ENCODE measurements around the gene HAUS1.
"Not testable (repeated sequence)": the region's sequence is repeated elsewhere in the genome, so short reads cannot be mapped to it uniquely, and the experiment has no call there.

HAUS1 gene

GRCh38 chr18:46095532-46095931 is 8.7 kb upstream of the HAUS1 start:
- DNase-seq, result no peak

GRCh38 chr18:46096651-46097300 is 7.4 kb upstream of the HAUS1 start:
- no peak for DNase-seq

DNA sequence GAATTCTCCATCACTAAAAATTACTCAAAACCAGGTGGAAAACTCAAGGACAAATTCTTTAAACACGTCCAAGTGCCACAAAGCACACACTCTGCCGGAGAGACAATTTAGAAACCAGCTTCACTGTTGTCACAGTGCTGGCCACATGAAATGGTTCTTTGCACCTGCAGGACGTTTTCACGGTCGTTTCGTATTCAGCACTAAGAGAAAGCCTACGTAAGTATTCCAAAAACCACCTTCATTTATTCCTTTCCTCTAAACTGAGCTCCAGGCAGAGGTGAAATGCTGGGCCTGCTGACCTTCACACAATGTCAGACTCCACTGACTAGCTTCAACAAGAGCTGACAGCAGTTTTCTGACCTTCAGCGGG is 6.8 kb upstream of the HAUS1 start:
- peak; percentile 45 for DNase-seq

DNA sequence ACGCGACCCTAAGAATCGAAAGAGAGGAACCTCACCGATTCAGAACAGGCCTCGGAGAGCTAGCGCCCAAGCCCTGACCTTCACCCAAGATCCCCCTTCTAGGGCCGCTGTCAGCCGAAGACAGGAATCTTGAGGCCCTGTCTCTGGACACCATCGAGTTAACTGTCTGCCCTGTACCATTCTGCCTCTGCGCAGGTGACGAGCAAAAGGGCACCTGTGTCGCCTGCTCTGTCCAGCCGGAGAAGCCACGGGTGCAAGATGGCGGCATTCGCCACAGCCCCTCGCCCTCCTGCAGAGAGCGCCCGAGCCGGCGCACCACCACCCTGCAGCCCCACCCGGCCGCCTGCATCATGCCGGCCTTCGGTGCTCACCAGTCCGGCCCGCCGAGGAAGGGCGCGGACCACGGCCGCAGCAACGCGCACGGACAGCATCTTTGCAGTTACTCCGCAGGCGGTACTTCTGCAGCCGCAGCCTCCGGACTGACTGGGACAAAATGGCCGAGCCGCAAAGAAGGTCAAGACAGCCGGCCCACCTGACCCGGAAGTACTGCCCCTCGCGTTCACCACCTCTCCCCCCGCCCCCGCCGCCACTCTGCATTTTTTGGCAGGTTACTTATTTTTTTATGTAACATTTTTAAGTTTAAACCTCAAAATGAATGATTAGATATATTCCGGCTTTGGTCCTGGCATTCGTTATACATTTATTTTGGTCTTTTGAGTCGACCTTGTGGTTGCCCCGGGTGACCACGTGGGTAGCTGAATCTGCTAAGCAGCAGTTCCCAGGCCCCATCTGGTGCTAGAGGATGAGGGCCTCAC is 6.2 kb upstream of the HAUS1 start, which contains the start of gene ATP5F1A:
Gene ATP5F1A, minus strand, starts transcription at position 496 of the 815 bp plus-strand sequence. Its CDS starts 65 bp downstream, at position 431.
- DNase-seq, result peak; percentile 90

DNA sequence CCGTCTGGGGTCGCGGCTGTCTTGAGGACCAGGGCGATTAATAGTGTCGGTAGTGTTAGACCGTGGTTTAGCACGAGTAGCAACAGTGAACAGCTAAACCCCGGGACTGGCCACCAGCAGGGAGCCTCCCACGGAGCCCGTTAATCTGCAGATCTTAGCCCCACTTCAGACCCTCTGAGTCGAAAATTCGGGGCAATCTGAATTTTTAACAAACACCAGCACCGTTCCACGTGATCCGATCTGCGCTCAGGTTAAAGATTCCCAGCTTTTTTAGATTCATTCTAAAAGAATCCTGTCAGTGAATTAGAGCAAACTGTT is 5.6 kb upstream of the HAUS1 start:
- no peak for DNase-seq

GRCh38 chr18:46099463-46099862 is 4.7 kb upstream of the HAUS1 start:
- no peak for DNase-seq

- no peak for DNase-seq
Measured at GRCh38 chr18:46109386-46109785, 5.2 kb downstream of the HAUS1 start.

DNA sequence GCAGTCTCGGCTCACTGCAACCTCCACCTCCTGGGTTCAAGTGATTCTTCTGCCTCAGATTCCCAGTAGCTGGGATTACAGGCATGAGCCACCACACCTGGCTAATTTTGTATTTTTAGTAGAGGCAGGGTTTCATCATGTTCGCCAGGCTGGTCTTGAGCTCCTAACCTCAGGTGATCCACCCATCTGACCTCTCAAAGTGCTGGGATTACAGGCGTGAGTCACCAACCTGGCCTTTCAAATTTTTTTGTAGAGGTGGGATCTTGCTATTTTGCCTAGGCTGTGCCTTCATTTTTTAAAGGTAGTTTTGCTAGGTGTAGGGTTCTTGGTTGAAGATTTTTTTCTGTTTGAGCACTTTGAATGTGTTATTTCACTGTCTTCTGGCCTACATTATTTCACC is 6.2 kb downstream of the HAUS1 start:
- no peak for DNase-seq

GRCh38 chr18:46113751-46114150 is 9.6 kb downstream of the HAUS1 start:
- no peak for DNase-seq

DNA sequence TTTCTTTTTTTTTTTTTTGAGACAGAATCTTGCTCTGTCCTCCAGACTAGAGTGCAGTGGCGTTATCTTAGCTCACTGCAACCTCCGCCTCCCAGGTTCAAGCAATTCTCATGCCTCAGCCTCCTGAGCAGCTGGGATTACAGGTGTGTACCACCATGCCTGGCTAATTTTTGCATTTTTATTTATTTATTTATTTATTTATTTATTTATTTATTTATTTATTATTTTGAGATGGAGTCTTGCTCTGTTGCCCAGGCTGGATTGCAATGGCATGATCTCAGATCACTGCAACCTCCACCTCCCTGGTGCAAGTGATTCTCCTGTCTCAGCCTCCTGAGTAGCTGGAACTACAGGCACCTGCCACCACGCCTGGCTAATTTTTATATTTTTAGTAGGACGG is 22.4 kb downstream of the HAUS1 start:
- not testable (repeated sequence) for DNase-seq

- DNase-seq, result no peak
Measured at GRCh38 chr18:46130061-46130460, 25.9 kb downstream of the HAUS1 start.

DNA sequence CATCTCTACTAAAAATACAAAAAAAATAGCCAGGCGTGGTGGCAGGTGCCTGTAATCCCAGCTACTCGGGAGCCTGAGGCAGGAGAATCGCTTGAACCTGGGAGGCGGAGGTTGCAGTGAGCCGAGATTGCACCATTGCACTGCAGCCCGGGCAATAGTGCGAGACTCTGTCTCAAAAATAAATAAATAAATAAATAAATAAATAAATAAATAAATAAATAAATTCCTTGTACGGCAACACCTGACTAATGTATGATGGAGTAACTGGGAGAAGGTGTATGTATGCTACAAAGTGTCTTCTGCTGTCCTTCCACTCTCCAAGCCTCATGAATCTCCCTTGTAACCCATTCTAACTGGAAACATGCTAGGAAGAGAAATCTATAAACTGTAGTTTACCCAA is 26.4 kb downstream of the HAUS1 start:
- DNase-seq, result not testable (repeated sequence)

- no peak for DNase-seq
Measured at GRCh38 chr18:46133534-46133933, 29.3 kb downstream of the HAUS1 start.

GRCh38 chr18:46134920-46135675 is 30.9 kb downstream of the HAUS1 start:
- no peak for DNase-seq

DNA sequence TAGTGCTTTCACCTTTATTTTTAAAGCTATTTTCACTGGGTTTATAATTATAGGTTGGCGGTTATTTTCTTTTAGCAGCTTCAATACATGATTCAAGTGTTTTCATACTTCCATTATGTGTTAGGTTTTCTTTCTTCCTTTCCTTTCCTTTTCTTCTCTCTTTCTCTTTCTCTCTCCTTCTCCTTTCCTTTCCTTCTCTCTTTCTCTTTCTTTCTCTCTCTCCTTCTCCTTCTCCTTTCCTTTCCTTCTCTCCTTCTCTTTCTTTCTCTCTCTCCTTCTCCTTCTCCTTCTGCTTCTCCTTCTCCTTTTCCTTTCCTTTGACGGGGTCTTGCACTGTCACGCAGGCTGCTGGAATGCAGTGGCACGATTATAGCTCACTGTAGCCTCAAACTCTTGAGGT is 36.0 kb downstream of the HAUS1 start:
- no peak for DNase-seq

- no peak for DNase-seq
Measured at GRCh38 chr18:46141199-46141598, 37.0 kb downstream of the HAUS1 start.

DNA sequence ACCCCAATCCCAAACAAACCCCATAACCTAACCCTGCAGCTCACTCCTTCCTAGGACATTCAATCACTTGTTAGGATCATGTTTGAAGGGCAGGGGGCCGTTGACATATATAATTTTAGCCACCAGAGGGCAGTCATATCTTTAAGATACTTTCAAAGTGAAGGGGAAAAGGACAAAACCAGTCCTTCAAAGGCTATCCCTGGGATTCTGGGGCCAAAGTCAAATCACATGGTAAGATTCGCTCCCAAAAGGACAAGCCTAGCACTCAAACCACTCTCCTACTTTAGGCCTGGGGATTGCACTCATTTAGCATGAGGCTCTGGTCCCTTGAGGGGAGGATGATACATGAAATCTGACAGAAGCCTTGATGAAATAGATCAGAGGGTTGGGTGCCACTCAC is 44.6 kb downstream of the HAUS1 start:
- DNase-seq, result peak; percentile 29

DNA sequence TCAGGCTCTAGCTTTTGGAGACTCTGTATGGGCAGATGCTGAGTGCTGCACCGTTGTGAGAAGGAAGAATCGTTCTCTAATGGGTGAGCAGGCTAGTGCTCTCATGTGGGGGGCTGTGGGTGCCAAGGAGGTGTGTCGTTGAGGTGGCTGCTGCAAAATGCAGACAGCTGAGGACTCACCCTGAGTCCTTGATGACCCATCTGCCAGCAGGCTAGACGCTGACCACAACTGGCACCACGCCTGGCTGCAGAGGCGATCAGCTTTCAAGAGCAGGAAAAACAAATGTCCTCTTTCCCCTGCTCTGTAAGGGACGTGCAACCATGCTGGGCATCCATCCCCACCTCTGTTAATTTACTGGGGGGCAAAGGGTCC is 48.2 kb downstream of the HAUS1 start:
- no peak for DNase-seq

- no peak for DNase-seq
Measured at GRCh38 chr18:46152808-46153617, 48.8 kb downstream of the HAUS1 start.

- DNase-seq, result no peak
Measured at GRCh38 chr18:46155641-46156051, 51.5 kb downstream of the HAUS1 start.

DNA sequence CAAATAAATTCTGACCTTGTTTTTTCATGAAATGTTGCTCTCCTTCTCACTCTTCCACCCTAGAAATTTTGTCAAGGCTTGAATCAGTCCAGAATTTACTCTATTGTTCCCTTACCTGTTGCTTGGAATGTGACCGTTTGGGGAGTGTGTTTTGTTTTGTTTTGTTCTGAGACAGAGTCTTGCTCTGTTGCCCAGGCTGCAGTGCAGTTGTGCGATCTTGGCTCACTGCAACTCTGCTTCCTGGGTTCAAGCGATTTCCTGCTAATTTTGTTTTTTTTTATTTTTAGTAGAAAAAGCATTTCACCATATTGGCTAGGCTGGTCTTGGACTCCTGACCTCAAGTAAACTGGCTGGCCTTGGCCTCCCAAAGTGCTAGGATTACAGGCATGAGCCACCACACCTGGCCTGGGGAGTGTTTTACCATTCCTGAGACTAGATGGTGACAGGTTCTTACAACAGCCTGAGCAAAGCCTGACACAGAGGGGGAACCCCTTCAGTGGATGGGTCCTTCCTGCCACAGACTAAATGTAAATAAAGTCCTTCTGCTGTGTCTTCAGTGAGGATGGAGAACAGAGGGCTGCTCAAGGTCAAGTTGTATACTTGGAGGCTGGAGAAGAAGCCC is 52.0 kb downstream of the HAUS1 start:
- no peak for DNase-seq

DNA sequence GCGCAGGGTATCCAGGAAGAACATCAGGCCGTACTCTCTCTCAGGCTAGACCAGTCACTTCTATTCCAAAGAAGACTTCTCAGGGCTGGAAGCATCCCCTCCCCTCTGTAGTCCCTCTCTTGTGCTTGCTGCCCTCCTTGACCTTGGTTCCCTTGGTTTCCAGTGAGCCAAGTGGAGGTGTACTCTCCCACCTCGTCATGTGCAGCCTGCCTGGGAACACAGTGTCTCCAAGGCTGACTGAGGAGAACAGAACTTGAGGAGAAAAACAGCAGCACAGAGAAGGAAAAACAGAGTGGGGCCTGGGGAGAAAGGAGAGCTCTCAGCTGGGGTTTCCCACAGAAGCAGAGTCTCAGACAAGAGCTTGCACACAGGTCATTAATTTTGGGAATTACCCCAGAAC is 52.7 kb downstream of the HAUS1 start:
- no peak for DNase-seq

DNA sequence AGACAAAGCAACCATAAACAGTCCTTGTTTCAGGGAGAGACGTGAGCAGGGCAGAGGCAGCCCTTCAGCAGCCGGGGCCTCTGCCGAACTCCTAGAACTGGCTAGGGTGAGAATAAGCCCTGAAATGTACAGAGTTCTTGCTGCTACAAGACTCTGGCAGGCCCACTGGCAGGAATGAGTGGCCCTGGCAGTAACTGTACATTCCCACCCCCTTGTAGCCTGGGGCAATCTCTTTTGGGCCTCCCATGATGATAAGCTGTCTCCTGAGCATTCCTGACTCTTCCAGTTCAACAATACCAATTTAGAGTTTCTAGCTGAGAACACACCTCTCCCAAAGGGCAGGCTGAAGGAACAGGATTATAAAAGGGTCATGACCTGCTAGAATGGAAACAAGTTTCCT is 54.3 kb downstream of the HAUS1 start:
- no peak for DNase-seq

Measured in KG1 (cell line).